H9 (cell line): Measurements from ENCODE around the gene OR10G2. TPM values are rescaled to one million over a fixed set of nuclear protein-coding genes. Genes with fewer than 3 reads are reported as not detected.
"Not testable (repeated sequence)": the region's sequence is repeated elsewhere in the genome, so short reads cannot be mapped to it uniquely, and the experiment has no call there.

Experiments
- DNase-seq: peaks from one replicate; pipeline ENCODE4 v3.0.0-alpha.2; 2017
- H2AFZ ChIP-seq: one replicate; pipeline ENCODE4 v1.6.1; 2013; ENCODE audit warnings: mild to moderate bottlenecking, low read length, control low read depth, moderate library complexity
- H2AK5ac ChIP-seq: 2 replicates; pipeline ENCODE4 v1.6.1; 2013; ENCODE audit warnings: low read length, control low read depth, mixed read lengths; ENCODE audit not compliant: insufficient read length
- H2BK120ac ChIP-seq: one replicate; pipeline ENCODE4 v1.6.1; 2013; ENCODE audit warnings: low read depth, mild to moderate bottlenecking, low read length, control low read depth, inconsistent platforms; ENCODE audit not compliant: poor library complexity, severe bottlenecking
- H2BK12ac ChIP-seq: 2 replicates; pipeline ENCODE4 v1.6.1; 2013; ENCODE audit warnings: low read length, control low read depth, mixed read lengths, low read depth; ENCODE audit not compliant: insufficient read length
- H2BK15ac ChIP-seq: 2 replicates; pipeline ENCODE4 v1.6.1; 2013; ENCODE audit warnings: low read depth, low read length, control low read depth
- H2BK20ac ChIP-seq: one replicate; pipeline ENCODE4 v1.6.1; 2013; ENCODE audit warnings: low read depth, mild to moderate bottlenecking, low read length, control low read depth, inconsistent platforms; ENCODE audit not compliant: poor library complexity, severe bottlenecking
- H2BK5ac ChIP-seq: 2 replicates; pipeline ENCODE4 v1.6.1; 2013; ENCODE audit warnings: low read length, control low read depth, mixed read lengths; ENCODE audit not compliant: insufficient read length
- H3K14ac ChIP-seq: 2 replicates; pipeline ENCODE4 v1.6.1; 2013; ENCODE audit warnings: low read length, control low read depth; ENCODE audit not compliant: insufficient read depth
- H3K18ac ChIP-seq: 2 replicates; pipeline ENCODE4 v1.6.1; 2013; ENCODE audit warnings: low read depth, mild to moderate bottlenecking, mixed read lengths, low read length, control low read depth; ENCODE audit not compliant: insufficient read length
- H3K23ac ChIP-seq: 2 replicates; pipeline ENCODE4 v1.6.1; 2013; ENCODE audit warnings: low read length, control low read depth, mixed read lengths, low read depth; ENCODE audit not compliant: insufficient read length
- H3K23me2 ChIP-seq: 2 replicates; pipeline ENCODE4 v1.6.1; 2013; ENCODE audit warnings: low read depth, mild to moderate bottlenecking, mixed read lengths, low read length, control low read depth; ENCODE audit not compliant: insufficient read length, poor library complexity, severe bottlenecking
- H3K27ac ChIP-seq: 2 replicates; pipeline ENCODE4 v1.5.1; 2013; ENCODE audit warnings: low read length, control low read depth, mixed read lengths, low read depth; ENCODE audit not compliant: insufficient read length
- H3K27me3 ChIP-seq: 2 replicates; pipeline ENCODE4 v1.6.1; 2013; ENCODE audit warnings: low read length, control low read depth, inconsistent platforms; ENCODE audit not compliant: insufficient read depth
- H3K4ac ChIP-seq: 2 replicates; pipeline ENCODE4 v1.6.1; 2013; ENCODE audit warnings: low read depth, mild to moderate bottlenecking, control low read depth, inconsistent platforms, low read length, moderate library complexity
- H3K4me1 ChIP-seq: 2 replicates; pipeline ENCODE4 v1.6.1; 2013; ENCODE audit warnings: low read length, control low read depth, inconsistent platforms; ENCODE audit not compliant: insufficient read depth
- H3K4me2 ChIP-seq: 2 replicates; pipeline ENCODE4 v1.6.1; 2013; ENCODE audit warnings: low read length, control low read depth, mixed read lengths; ENCODE audit not compliant: insufficient read length, insufficient read depth
- H3K56ac ChIP-seq: 2 replicates; pipeline ENCODE4 v1.6.1; 2013; ENCODE audit warnings: low read depth, mild to moderate bottlenecking, mixed read lengths, low read length, control low read depth; ENCODE audit not compliant: insufficient read length
- H3K79me1 ChIP-seq: 2 replicates; pipeline ENCODE4 v1.6.1; 2013; ENCODE audit warnings: low read depth, mild to moderate bottlenecking, moderate library complexity, low read length, control low read depth, inconsistent platforms; ENCODE audit not compliant: insufficient read depth, poor library complexity, severe bottlenecking
- H3K79me2 ChIP-seq: 2 replicates; pipeline ENCODE4 v1.6.1; 2013; ENCODE audit warnings: low read length, control low read depth, inconsistent platforms; ENCODE audit not compliant: insufficient read depth
- H3K9ac ChIP-seq: 2 replicates; pipeline ENCODE4 v1.6.1; 2013; ENCODE audit warnings: low read length, control low read depth, mixed read lengths; ENCODE audit not compliant: insufficient read length; ENCODE audit errors: extremely low read depth
- H3K9me3 ChIP-seq: one replicate; pipeline ENCODE4 v1.6.1; 2013; ENCODE audit warnings: low read depth, low read length, inconsistent platforms; ENCODE audit not compliant: control insufficient read depth
- H3T11ph ChIP-seq: one replicate; pipeline ENCODE4 v1.6.1; 2013; ENCODE audit warnings: mild to moderate bottlenecking, low read length, control low read depth, inconsistent platforms
- H4K20me1 ChIP-seq: one replicate; pipeline ENCODE4 v1.6.1; 2013; ENCODE audit not compliant: control insufficient read depth, insufficient read length, insufficient read depth
- H4K5ac ChIP-seq: 2 replicates; pipeline ENCODE4 v1.6.1; 2013; ENCODE audit warnings: low read depth, mild to moderate bottlenecking, mixed read lengths, low read length, control low read depth; ENCODE audit not compliant: insufficient read length
- H4K8ac ChIP-seq: replicated peaks from 2 replicates; pipeline ENCODE4 v1.6.1; 2013; ENCODE audit warnings: low read length, control low read depth, mixed read lengths, low read depth; ENCODE audit not compliant: insufficient read length
- H4K91ac ChIP-seq: 2 replicates; pipeline ENCODE4 v1.6.1; 2013; ENCODE audit warnings: low read depth, mild to moderate bottlenecking, moderate library complexity, mixed read lengths, low read length, control low read depth; ENCODE audit not compliant: insufficient read length
- H3K27ac Mint-ChIP-seq, 3 experiments: 2 replicates in 2 of 3; 3 replicates in 1 of 3; pipeline ENCODE4 v1.8.0; 2020 to 2021; ENCODE audit warnings: mixed read lengths in 3 of 3, mild to moderate bottlenecking in 1 of 3, moderate library complexity in 1 of 3
- H3K27me3 Mint-ChIP-seq: 2 replicates; pipeline ENCODE4 v1.8.0; 2021; ENCODE audit warnings: low read depth, mild to moderate bottlenecking, moderate library complexity, mixed read lengths
- H3K36me3 Mint-ChIP-seq, 3 experiments: 2 replicates in 2 of 3; 3 replicates in 1 of 3; pipeline ENCODE4 v1.8.0; 2020 to 2021; ENCODE audit warnings: low read depth in 3 of 3, mixed read lengths in 3 of 3; ENCODE audit not compliant: insufficient read depth in 1 of 3
- H3K4me1 Mint-ChIP-seq, 2 experiments: 2 replicates each; pipeline ENCODE4 v1.8.0; 2020; ENCODE audit warnings: mixed read lengths in 2 of 2
- H3K4me3 Mint-ChIP-seq, 2 experiments: 2 replicates in 1 of 2; 3 replicates in 1 of 2; pipeline ENCODE4 v1.8.0; 2020 to 2021; ENCODE audit warnings: mild to moderate bottlenecking in 2 of 2, mixed read lengths in 2 of 2, moderate library complexity in 1 of 2
- H3K9me3 Mint-ChIP-seq, 2 experiments: 2 replicates in 1 of 2; 3 replicates in 1 of 2; pipeline ENCODE4 v1.8.0; 2020; ENCODE audit warnings: mild to moderate bottlenecking in 2 of 2, mixed read lengths in 2 of 2, moderate library complexity in 1 of 2
- CTCF ChIP-seq: fragments of 200-600 bp; sonication (generic); conservative IDR thresholded peaks from 3 replicates; pipeline ENCODE4 v1.8.0; 2021; ENCODE audit warnings: antibody characterized with exemption, mild to moderate bottlenecking
- WGBS: extraction: QIAGEN DNeasy Blood & Tissue Kit; methylation state at CpG from one replicate; pipeline ENCODE4 v1.1.7; 2013; ENCODE audit warnings: missing lambda C conversion rate, low lambda C conversion rate, mixed read lengths; ENCODE audit not compliant: insufficient read length; ENCODE audit errors: extremely low coverage; 5-methylcytosine and 5-hydroxymethylcytosine counted together
- total RNA-seq: library from RNA; stranded (reverse); gene quantifications from 2 replicates; pipeline ENCODE4 v1.2.1, GENCODE V29; 2021

Gene OR10G2
- total RNA-seq, 1 experiment from 2014 or later = not detected

- no peak overlapping the region for H2AFZ ChIP-seq
- H2BK5ac ChIP-seq = no peak overlapping the region
- H3K9ac ChIP-seq = no peak overlapping the region
- H3K4ac ChIP-seq = no peak overlapping the region
- no peak overlapping the region for H3K27ac ChIP-seq
- H3T11ph ChIP-seq = no peak overlapping the region
- H3K36me3 Mint-ChIP-seq = no peaks in the 10 kb centered on the region
- H2BK120ac ChIP-seq = no peak overlapping the region
- H3K27me3 ChIP-seq = no peaks in the 10 kb centered on the region
- peak; percentile 32; the same call in 1 of the 3 replicates for TF ChIP-seq CTCF
- H3K27me3 Mint-ChIP-seq = no peaks in the 10 kb centered on the region
- H2BK12ac ChIP-seq = no peak overlapping the region
- H3K9me3 ChIP-seq = no peaks in the 10 kb centered on the region
- no peak overlapping the region for H3K18ac ChIP-seq
- no peak overlapping the region for H2BK15ac ChIP-seq
- no peak overlapping the region for H2AK5ac ChIP-seq
- H4K8ac ChIP-seq = no peak overlapping the region
- no CpG with 5 or more reads among the region's 6 CpGs for whole genome bisulfite sequencing
- no peak overlapping the region for H3K23ac ChIP-seq
- H3K4me1 Mint-ChIP-seq = peaks cover 9 to 11% of the 10 kb centered on the region in 2 experiments
- H3K4me3 Mint-ChIP-seq = no peak overlapping the region
- H4K91ac ChIP-seq = no peak overlapping the region
- H3K9me3 Mint-ChIP-seq = no peaks in the 10 kb centered on the region
- H3K23me2 ChIP-seq = no peaks in the 10 kb centered on the region
- no peak overlapping the region; a peak in 1 of 7 replicates for H3K27ac Mint-ChIP-seq
- no peak overlapping the region for H4K5ac ChIP-seq
- H3K79me2 ChIP-seq = no peaks in the 10 kb centered on the region
- no peaks in the 10 kb centered on the region for H3K79me1 ChIP-seq
- no peaks in the 10 kb centered on the region; the same call in 1 of the 2 replicates for H3K4me1 ChIP-seq
- no peak overlapping the region for H2BK20ac ChIP-seq
- no peak for DNase-seq
- no peaks in the 10 kb centered on the region for H4K20me1 ChIP-seq
- no peak overlapping the region for H3K14ac ChIP-seq
- H3K56ac ChIP-seq = no peak overlapping the region
- no peak overlapping the region for H3K4me2 ChIP-seq
Measured at GRCh38 chr14:21612324-21612723, 22.4 kb downstream of the OR10G2 start.

- H2BK15ac ChIP-seq, DNase-seq, H4K8ac ChIP-seq, H2BK12ac ChIP-seq, H3K79me1 ChIP-seq, H3K9me3 ChIP-seq, H3K9me3 Mint-ChIP-seq, H3K4me1 ChIP-seq, H3K4me3 Mint-ChIP-seq, H3K36me3 Mint-ChIP-seq, H3K4me1 Mint-ChIP-seq, H2BK120ac ChIP-seq, H2AK5ac ChIP-seq, H4K5ac ChIP-seq, H3K27me3 ChIP-seq, H2AFZ ChIP-seq, H2BK20ac ChIP-seq, H3K79me2 ChIP-seq, H4K20me1 ChIP-seq, H3K4me2 ChIP-seq, H3K27me3 Mint-ChIP-seq, H3T11ph ChIP-seq, H4K91ac ChIP-seq, H3K23ac ChIP-seq, H3K4ac ChIP-seq, H2BK5ac ChIP-seq, H3K14ac ChIP-seq, H3K9ac ChIP-seq, H3K18ac ChIP-seq, H3K27ac ChIP-seq, H3K56ac ChIP-seq, H3K23me2 ChIP-seq: not testable (repeated sequence)
- H3K27ac Mint-ChIP-seq = peak overlapping the region in 2 of 3 experiments; percentile 30 to 87; a peak in 1 of 7 replicates
- no CpG with 5 or more reads among the region's 8 CpGs for WGBS
Measured at GRCh38 chr14:21602181-21602580, 32.6 kb downstream of the OR10G2 start.
